ENCODE results near the gene OPN5. TPM values are rescaled to one million over a fixed set of nuclear protein-coding genes. Genes with fewer than 3 reads are reported as not detected.

OPN5 gene
- total RNA-seq, 1 donor from 2014 or later: not detected

- no peak for DNase-seq (ENCODE audit: low read depth in 2 of 2)
Measured at GRCh38 chr6:47853766-47854165, 71.9 kb downstream of the OPN5 start.

- DNase-seq (ENCODE audit: low read depth in 2 of 2): no peak
Measured at GRCh38 chr6:47854971-47855370, 73.1 kb downstream of the OPN5 start.

- no peak for DNase-seq (ENCODE audit: low read depth in 2 of 2)
Measured at GRCh38 chr6:47859175-47859574, 77.3 kb downstream of the OPN5 start.

- DNase-seq (ENCODE audit: low read depth in 2 of 2): no peak
Measured at GRCh38 chr6:47862731-47863130, 80.9 kb downstream of the OPN5 start.

- no peak for DNase-seq (ENCODE audit: low read depth in 2 of 2)
Measured at GRCh38 chr6:47865206-47865605, 83.4 kb downstream of the OPN5 start.

GRCh38 chr6:47875593-47875992, 93.8 kb downstream of the OPN5 start:
- no peak for DNase-seq (ENCODE audit: low read depth in 2 of 2)

Other genes starting within 250 kb of the OPN5 start
- not detected in 2 replicates for gene ADGRF4, start 83.5 kb upstream of the OPN5 start, total RNA-seq